NCI-H146 treated with DMSO at 0.1 percent for 48 hours (cell line): ENCODE measurements around the gene DCAF11.
"Not testable (repeated sequence)": the region's sequence is repeated elsewhere in the genome, so short reads cannot be mapped to it uniquely, and the experiment has no call there.

Source experiments
- DNase-seq: peaks from one replicate; lab custom pipeline; 2025; ENCODE audit not compliant: unreplicated experiment; lab: John Stamatoyannopoulos, UW

DCAF11 gene

GRCh38 chr14:24095271-24096068 is 19.1 kb upstream of the DCAF11 start:
- peak; percentile 42 for DNase-seq

GRCh38 chr14:24096545-24097181 is 17.9 kb upstream of the DCAF11 start:
- DNase-seq: no peak

GRCh38 chr14:24098229-24098926 is 16.2 kb upstream of the DCAF11 start:
- no peak for DNase-seq

GRCh38 chr14:24098927-24099813 is 15.4 kb upstream of the DCAF11 start:
- DNase-seq: no peak

- DNase-seq: no peak
Measured at GRCh38 chr14:24100197-24100981, 14.2 kb upstream of the DCAF11 start.

- no peak for DNase-seq
Measured at GRCh38 chr14:24100982-24101494, 13.5 kb upstream of the DCAF11 start.

GRCh38 chr14:24102357-24103048 is 12.1 kb upstream of the DCAF11 start:
- DNase-seq: no peak

GRCh38 chr14:24103451-24103850 is 11.1 kb upstream of the DCAF11 start:
- no peak for DNase-seq

- DNase-seq: not testable (repeated sequence)
Measured at GRCh38 chr14:24105609-24106239, 8.9 kb upstream of the DCAF11 start.

GRCh38 chr14:24106672-24107271 is 7.8 kb upstream of the DCAF11 start:
- DNase-seq: no peak

GRCh38 chr14:24108336-24108874 is 6.2 kb upstream of the DCAF11 start:
- no peak for DNase-seq

GRCh38 chr14:24110060-24110459 is 4.5 kb upstream of the DCAF11 start:
- DNase-seq: no peak

GRCh38 chr14:24110523-24110922 is 4.1 kb upstream of the DCAF11 start:
- DNase-seq: no peak

- DNase-seq: no peak
Measured at GRCh38 chr14:24113379-24113800, 1.2 kb upstream of the DCAF11 start.

GRCh38 chr14:24113801-24114531 is 611 bp upstream of the DCAF11 start:
- DNase-seq: peak; percentile 70

- DNase-seq: no peak
Measured at GRCh38 chr14:24115422-24116127, 998 bp downstream of the DCAF11 start.
